Neural cell (in vitro differentiated cells): ENCODE data around the gene CYP2A6. TPM values are rescaled to one million over a fixed set of nuclear protein-coding genes. Genes with fewer than 3 reads are reported as not detected.

ENCODE experiments used
- H2AFZ ChIP-seq: fragments of 200-600, 300-800 bp; sonication (generic), shearing (Covaris generic); 2 replicates; pipeline ENCODE4 v1.6.0; 2014; ENCODE audit warnings: low read depth, mild to moderate bottlenecking, antibody characterized with exemption, low read length, moderate library complexity
- H3F3A ChIP-seq: fragments of 200-600 bp; shearing (Covaris generic); 2 replicates; pipeline ENCODE4 v1.6.1; 2016; ENCODE audit warnings: mild to moderate bottlenecking, moderate library complexity, mixed read lengths, antibody characterized with exemption, low read length; ENCODE audit not compliant: insufficient read depth, poor library complexity, severe bottlenecking
- H3K27ac ChIP-seq: fragments of 200-600, 300-800 bp; sonication (generic), shearing (Covaris generic); 2 replicates; pipeline ENCODE4 v1.5.1; 2014; ENCODE audit warnings: mild to moderate bottlenecking, low read length, moderate library complexity
- H3K27me3 ChIP-seq: fragments of 300-800, 200-600 bp; sonication (generic), shearing (Covaris generic); 2 replicates; pipeline ENCODE4 v1.6.0; 2014; ENCODE audit warnings: mild to moderate bottlenecking, low read depth, low read length, moderate library complexity; ENCODE audit not compliant: insufficient read depth
- H3K36me3 ChIP-seq: fragments of 300-800, 200-600 bp; sonication (generic), shearing (Covaris generic); 2 replicates; pipeline ENCODE4 v1.5.1; 2014; ENCODE audit warnings: mild to moderate bottlenecking, antibody characterized with exemption, low read length, moderate library complexity; ENCODE audit not compliant: insufficient read depth
- H3K4me2 ChIP-seq: fragments of 300-800, 200-600 bp; sonication (generic), shearing (Covaris generic); 2 replicates; pipeline ENCODE4 v1.6.0; 2014; ENCODE audit warnings: mild to moderate bottlenecking, low read length
- H3K4me3 ChIP-seq: fragments of 300-800, 200-600 bp; sonication (generic), shearing (Covaris generic); 2 replicates; pipeline ENCODE4 v1.5.1; 2014; ENCODE audit warnings: mild to moderate bottlenecking, low read length, moderate library complexity
- H3K79me2 ChIP-seq: fragments of 200-600 bp; shearing (Covaris generic); replicated peaks from 2 replicates; pipeline ENCODE4 v1.6.0; 2014; ENCODE audit warnings: mild to moderate bottlenecking, low read length, moderate library complexity; ENCODE audit not compliant: insufficient read depth
- H3K9ac ChIP-seq: fragments of 300-800, 200-600 bp; sonication (generic), shearing (Covaris generic); 2 replicates; pipeline ENCODE4 v1.6.1; 2016; ENCODE audit warnings: mild to moderate bottlenecking, low read length, mixed read lengths
- H3K9me2 ChIP-seq: fragments of 200-600 bp; shearing (Covaris generic); 2 replicates; pipeline ENCODE4 v1.6.1; 2016; ENCODE audit warnings: mild to moderate bottlenecking, low read length, mixed read lengths; ENCODE audit not compliant: insufficient read depth
- H3K9me3 ChIP-seq: fragments of 200-600, 300-800 bp; sonication (generic), shearing (Covaris generic); 2 replicates; pipeline ENCODE4 v1.6.1; 2016; ENCODE audit warnings: mild to moderate bottlenecking, mixed run types, low read length, moderate library complexity, mixed read lengths
- H4K20me1 ChIP-seq: fragments of 200-600 bp; shearing (Covaris generic); 2 replicates; pipeline ENCODE4 v1.6.1; 2016; ENCODE audit warnings: mild to moderate bottlenecking, mixed run types; ENCODE audit not compliant: insufficient read depth
- CTCF ChIP-seq: fragments of 450-650 bp; IDR thresholded peaks from 2 replicates; pipeline ENCODE4 v1.5.1; 2014; ENCODE audit warnings: antibody characterized with exemption, mild to moderate bottlenecking, moderate library complexity; ENCODE audit not compliant: poor library complexity, severe bottlenecking
- EP300 ChIP-seq: fragments of 450-650 bp; conservative IDR thresholded peaks from 2 replicates; pipeline ENCODE4 v1.6.1; 2014; ENCODE audit warnings: antibody characterized with exemption, mild to moderate bottlenecking, moderate library complexity; ENCODE audit not compliant: poor library complexity, severe bottlenecking
- EZH2 ChIP-seq: fragments of 200-600, 300-800 bp; shearing (Covaris generic), sonication (generic); IDR thresholded peaks from 2 replicates; pipeline ENCODE4 v1.6.1; 2014; ENCODE audit warnings: antibody characterized with exemption, low read length, borderline replicate concordance, mild to moderate bottlenecking; ENCODE audit not compliant: insufficient read depth, poor library complexity, severe bottlenecking
- MXI1 ChIP-seq: fragments of 450-650 bp; conservative IDR thresholded peaks from 2 replicates; pipeline ENCODE4 v1.6.1; 2014; ENCODE audit warnings: antibody characterized with exemption, mild to moderate bottlenecking; ENCODE audit not compliant: poor library complexity, severe bottlenecking
- POLR2AphosphoS5 ChIP-seq: IDR thresholded peaks from 2 replicates; pipeline ENCODE4 v1.6.1; 2012
- RAD21 ChIP-seq: fragments of 450-650 bp; conservative IDR thresholded peaks from 2 replicates; pipeline ENCODE4 v1.6.1; 2014; ENCODE audit warnings: antibody characterized with exemption, mild to moderate bottlenecking, moderate library complexity
- REST ChIP-seq: IDR thresholded peaks from 2 replicates; pipeline ENCODE4 v1.6.1; 2012; ENCODE audit warnings: borderline replicate concordance
- SMC3 ChIP-seq: fragments of 450-650 bp; conservative IDR thresholded peaks from 2 replicates; pipeline ENCODE4 v1.6.1; 2014; ENCODE audit warnings: antibody characterized with exemption, mild to moderate bottlenecking, moderate library complexity; ENCODE audit not compliant: poor library complexity
- TAF1 ChIP-seq: IDR thresholded peaks from 2 replicates; pipeline ENCODE4 v1.6.1; 2012; ENCODE audit warnings: low read depth
- polyA plus RNA-seq: library from polyadenylated mRNA; depleted of rRNA; stranded (reverse); fragments of >200 nt; gene quantifications from 2 replicates; pipeline ENCODE4 v1.2.3, GENCODE V29; 2014

The CYP2A6 gene
- polyA plus RNA-seq, 1 donor from 2014 or later, result not detected

GRCh38 chr19:40798683-40799557 lies 51.3 kb downstream of the CYP2A6 start, which contains the start of gene EGLN2:
Gene EGLN2, plus strand, starts transcription at chr19:40799191. Its CDS starts 1,382 bp downstream, at chr19:40800573.
- peak within 1 kb of the TSS; percentile 42 for H2AFZ ChIP-seq
- H3K9me2 ChIP-seq, result no peaks in the 10 kb centered on the region
- peaks cover 46% of the 10 kb centered on the region for H3K79me2 ChIP-seq
- H3K4me2 ChIP-seq, result peak within 1 kb of the TSS; percentile 87
- no peaks in the 10 kb centered on the region for H3K36me3 ChIP-seq
- TF ChIP-seq EP300 (peak; percentile 50), MXI1 (peak; percentile 65), SMC3 (no peak), REST (peak; percentile 9), EZH2 (no peak), POLR2AphosphoS5 (peak; percentile 87), CTCF (peak; percentile 16), RAD21 (no peak), TAF1 (peak; percentile 21)
- H4K20me1 ChIP-seq, result peaks cover 10% of the 10 kb centered on the region
- no peaks in the 10 kb centered on the region for H3K27me3 ChIP-seq
- H3K9me3 ChIP-seq, result no peaks in the 10 kb centered on the region
- peak within 1 kb of the TSS; percentile 92 for H3K4me3 ChIP-seq
- peak within 1 kb of the TSS; percentile 86 for H3K27ac ChIP-seq
- no peaks in the 10 kb centered on the region for H3F3A ChIP-seq
- peak within 1 kb of the TSS; percentile 94 for H3K9ac ChIP-seq

GRCh38 chr19:40797963-40798682 lies 52.1 kb downstream of the CYP2A6 start:
- Histone ChIP-seq H3F3A (no peaks in the 10 kb centered on the region), H3K27me3 (no peaks in the 10 kb centered on the region), H3K4me2 (peak overlapping the region; percentile 22), H2AFZ (peak overlapping the region; percentile 42), H3K9me2 (no peaks in the 10 kb centered on the region), H4K20me1 (peaks cover 10% of the 10 kb centered on the region), H3K9me3 (no peaks in the 10 kb centered on the region), H3K79me2 (peaks cover 38% of the 10 kb centered on the region), H3K4me3 (peak overlapping the region; percentile 92), H3K36me3 (no peaks in the 10 kb centered on the region), H3K27ac (peak overlapping the region; percentile 86), H3K9ac (peak overlapping the region; percentile 69)
- no peak for TF ChIP-seq MXI1
- TF ChIP-seq RAD21, result peak; percentile 51
- TF ChIP-seq CTCF, result peak; percentile 72
- TF ChIP-seq SMC3, result peak; percentile 46
- no peak for TF ChIP-seq POLR2AphosphoS5
